H1 (cell line): ENCODE measurements around the gene PGAP3.

Experiments used
- CEBPB ChIP-seq: IDR thresholded peaks from 2 replicates; pipeline ENCODE4 v1.6.1; 2012; ENCODE audit warnings: low read depth, low read length
- EP300 ChIP-seq, 2 experiments: IDR thresholded peaks; 1 replicate in 1 of 2; 2 replicates in 1 of 2; pipeline ENCODE4 v1.6.1; 2011 to 2012; ENCODE audit warnings: low read depth in 2 of 2, low read length in 2 of 2, mild to moderate bottlenecking in 2 of 2, borderline replicate concordance in 1 of 2, inconsistent platforms in 1 of 2, moderate library complexity in 1 of 2
- GABPA ChIP-seq: IDR thresholded peaks from 2 replicates; pipeline ENCODE4 v1.6.1; 2011; ENCODE audit warnings: mild to moderate bottlenecking, low read length, moderate library complexity, borderline replicate concordance; ENCODE audit not compliant: insufficient read depth
- JUND ChIP-seq: IDR thresholded peaks from 2 replicates; pipeline ENCODE4 v1.6.1; 2011; ENCODE audit warnings: mild to moderate bottlenecking, improper control_type of control experiment, low read length
- POLR2A ChIP-seq, 2 experiments: IDR thresholded peaks; 1 replicate in 1 of 2; 2 replicates in 1 of 2; pipeline ENCODE4 v1.6.1; 2011; ENCODE audit warnings: low read depth in 2 of 2, low read length in 2 of 2, mild to moderate bottlenecking in 2 of 2; ENCODE audit errors: control extremely low read depth in 1 of 2
- POLR2AphosphoS5 ChIP-seq: IDR thresholded peaks from 2 replicates; pipeline ENCODE4 v1.6.1; 2011; ENCODE audit warnings: low read depth, low read length
- RAD21 ChIP-seq, 2 experiments: IDR thresholded peaks in 1 of 2; conservative IDR thresholded peaks in 1 of 2; 2 replicates each; pipeline ENCODE4 v1.6.1; 2011; ENCODE audit warnings: low read depth in 2 of 2, low read length in 2 of 2, improper control_type of control experiment in 1 of 2, inconsistent platforms in 1 of 2, mild to moderate bottlenecking in 1 of 2, moderate library complexity in 1 of 2
- RFX5 ChIP-seq: IDR thresholded peaks from 2 replicates; pipeline ENCODE4 v1.6.1; 2011; ENCODE audit warnings: low read depth, low read length, improper control_type of control experiment, borderline replicate concordance
- SIN3A ChIP-seq, 2 experiments: IDR thresholded peaks in 1 of 2; conservative IDR thresholded peaks in 1 of 2; 2 replicates each; pipeline ENCODE4 v1.6.1; 2011 to 2012; ENCODE audit warnings: low read length in 2 of 2, improper control_type of control experiment in 1 of 2, low read depth in 1 of 2, mild to moderate bottlenecking in 1 of 2
- SP1 ChIP-seq: IDR thresholded peaks from 2 replicates; pipeline ENCODE4 v1.6.1; 2011; ENCODE audit warnings: low read depth, low read length
- TBP ChIP-seq: IDR thresholded peaks from 2 replicates; pipeline ENCODE4 v1.6.1; 2011; ENCODE audit warnings: low read depth, low read length, improper control_type of control experiment
- TF ChIP-seq, protein P1 (sequence below), 3 experiments: IDR thresholded peaks; 1 replicate in 2 of 3; 2 replicates in 1 of 3; pipeline versions ENCODE4 v1.5.1 to v1.6.1; 2011; ENCODE audit warnings: low read length in 3 of 3, mild to moderate bottlenecking in 3 of 3, inconsistent platforms in 2 of 3, low read depth in 1 of 3, moderate library complexity in 1 of 3; ENCODE audit not compliant: insufficient read depth in 1 of 3; ENCODE audit errors: control extremely low read depth in 1 of 3
- TF ChIP-seq, protein P2 (sequence below): IDR thresholded peaks from 2 replicates; pipeline ENCODE4 v1.6.1; 2011; ENCODE audit warnings: low read depth, mild to moderate bottlenecking, low read length; ENCODE audit not compliant: insufficient read depth

DNA sequence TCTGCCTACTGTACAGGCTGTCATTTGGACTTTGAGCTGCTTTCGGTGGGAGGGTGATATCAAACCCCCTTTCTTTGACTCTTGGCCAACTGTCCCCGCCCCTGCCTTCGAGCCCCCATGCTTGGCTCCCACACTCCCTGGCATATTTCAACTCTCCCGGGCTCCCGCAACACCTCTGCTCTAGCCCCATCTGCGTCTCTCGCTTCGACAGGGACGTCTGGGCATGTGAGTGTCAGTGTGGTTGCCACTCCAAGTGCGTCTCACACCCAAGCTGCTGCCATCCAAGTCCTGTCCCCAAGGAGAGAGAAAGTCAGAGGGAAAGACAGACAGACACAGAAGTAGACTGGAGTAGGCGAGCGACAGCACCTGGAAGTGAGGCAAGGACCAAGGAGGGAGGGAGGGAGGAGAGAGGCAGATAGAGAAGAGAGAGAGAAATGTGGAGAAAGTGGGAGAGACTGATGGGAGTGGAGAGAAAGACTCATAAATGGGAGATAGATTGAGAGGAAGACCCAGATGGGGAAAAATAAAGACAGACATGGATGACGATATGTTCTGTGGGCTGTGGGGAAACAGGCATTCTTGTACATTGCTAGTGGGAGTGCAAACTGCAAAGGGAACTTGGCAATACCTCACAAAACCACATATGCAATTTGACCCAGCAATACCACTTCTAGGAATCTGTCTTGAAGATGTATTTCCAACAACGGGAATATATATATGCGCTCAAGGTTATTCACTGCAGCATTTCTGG lies 39.1 kb downstream of the PGAP3 start:
- TF ChIP-seq, protein P1, sequence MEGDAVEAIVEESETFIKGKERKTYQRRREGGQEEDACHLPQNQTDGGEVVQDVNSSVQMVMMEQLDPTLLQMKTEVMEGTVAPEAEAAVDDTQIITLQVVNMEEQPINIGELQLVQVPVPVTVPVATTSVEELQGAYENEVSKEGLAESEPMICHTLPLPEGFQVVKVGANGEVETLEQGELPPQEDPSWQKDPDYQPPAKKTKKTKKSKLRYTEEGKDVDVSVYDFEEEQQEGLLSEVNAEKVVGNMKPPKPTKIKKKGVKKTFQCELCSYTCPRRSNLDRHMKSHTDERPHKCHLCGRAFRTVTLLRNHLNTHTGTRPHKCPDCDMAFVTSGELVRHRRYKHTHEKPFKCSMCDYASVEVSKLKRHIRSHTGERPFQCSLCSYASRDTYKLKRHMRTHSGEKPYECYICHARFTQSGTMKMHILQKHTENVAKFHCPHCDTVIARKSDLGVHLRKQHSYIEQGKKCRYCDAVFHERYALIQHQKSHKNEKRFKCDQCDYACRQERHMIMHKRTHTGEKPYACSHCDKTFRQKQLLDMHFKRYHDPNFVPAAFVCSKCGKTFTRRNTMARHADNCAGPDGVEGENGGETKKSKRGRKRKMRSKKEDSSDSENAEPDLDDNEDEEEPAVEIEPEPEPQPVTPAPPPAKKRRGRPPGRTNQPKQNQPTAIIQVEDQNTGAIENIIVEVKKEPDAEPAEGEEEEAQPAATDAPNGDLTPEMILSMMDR (IDR thresholded peaks at IDR 0.05; ENCODE audit: control extremely low read depth in 1 of 3, insufficient read depth in 1 of 3, low read depth in 1 of 3, low read length in 3 of 3) = no peak
- TF ChIP-seq SIN3A (conservative IDR thresholded peaks at IDR 0.05 in 1 of 2, IDR thresholded peaks at IDR 0.05 in 1 of 2; ENCODE audit: low read depth in 1 of 2, low read length in 2 of 2) (no peak), POLR2A (IDR thresholded peaks at IDR 0.05; ENCODE audit: control extremely low read depth in 1 of 2, low read depth in 2 of 2, low read length in 2 of 2) (no peak), RFX5 (no peak), EP300 (IDR thresholded peaks at IDR 0.05; ENCODE audit: borderline replicate concordance in 1 of 2, low read depth in 2 of 2, low read length in 2 of 2) (no peak), GABPA (no peak), JUND (no peak), SP1 (no peak), RAD21 (IDR thresholded peaks at IDR 0.05 in 1 of 2, conservative IDR thresholded peaks at IDR 0.05 in 1 of 2; ENCODE audit: low read depth in 2 of 2, low read length in 2 of 2) (no peak), TBP (no peak), CEBPB (no peak), POLR2AphosphoS5 (no peak)
- TF ChIP-seq, protein P2, sequence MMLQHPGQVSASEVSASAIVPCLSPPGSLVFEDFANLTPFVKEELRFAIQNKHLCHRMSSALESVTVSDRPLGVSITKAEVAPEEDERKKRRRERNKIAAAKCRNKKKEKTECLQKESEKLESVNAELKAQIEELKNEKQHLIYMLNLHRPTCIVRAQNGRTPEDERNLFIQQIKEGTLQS = no peak
